GM18517 (cell line): ENCODE results near the gene ZNF611.
"Not testable (repeated sequence)": the region's sequence is repeated elsewhere in the genome, so short reads cannot be mapped to it uniquely, and the experiment has no call there.

Source experiments
- ATAC-seq: cut with Tn5 transposase; IDR thresholded peaks from one replicate; pipeline ENCODE4 v1.9.1; 2021; ENCODE audit warnings: mild to moderate bottlenecking, moderate library complexity; ENCODE audit not compliant: unreplicated experiment

Gene ZNF611

DNA sequence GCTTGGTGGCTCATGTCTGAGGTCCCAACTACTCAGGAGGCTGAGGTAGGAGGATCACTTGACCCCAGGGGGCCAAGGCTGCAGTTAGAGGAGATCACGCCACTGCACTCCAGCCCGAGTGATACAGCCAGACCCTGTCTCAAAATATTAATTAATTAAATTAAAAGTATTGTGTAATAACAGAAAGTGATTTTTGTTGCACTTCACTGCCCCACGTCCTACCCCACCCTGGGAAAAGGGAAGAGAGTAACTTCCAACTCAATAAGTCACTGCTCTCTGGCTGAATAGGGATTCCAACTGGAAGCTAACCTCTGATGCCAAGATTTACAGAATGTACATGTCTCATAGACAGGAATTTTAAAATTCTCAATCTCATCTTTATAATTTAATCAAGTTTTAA, 47.2 kb downstream of the ZNF611 start:
- no peak for ATAC-seq

DNA sequence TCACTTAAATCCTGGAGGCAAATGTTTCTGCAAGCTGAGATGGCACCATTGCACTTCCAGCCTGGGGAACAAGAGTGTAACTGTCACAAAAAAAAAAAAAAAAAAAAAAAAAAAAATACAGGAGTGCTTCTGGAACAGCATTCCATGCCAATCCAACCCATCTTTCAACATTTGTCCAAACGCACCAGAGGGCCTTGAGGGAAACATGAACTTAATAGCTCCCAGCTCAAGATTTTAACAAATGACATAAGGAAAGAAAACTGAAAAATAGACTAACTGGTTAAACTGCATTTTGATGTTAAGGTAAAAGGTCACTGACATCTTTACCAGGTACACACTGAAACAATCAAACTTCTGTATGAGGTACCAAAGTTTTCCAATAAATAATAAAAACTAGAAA, 49.0 kb downstream of the ZNF611 start:
- ATAC-seq = no peak

DNA sequence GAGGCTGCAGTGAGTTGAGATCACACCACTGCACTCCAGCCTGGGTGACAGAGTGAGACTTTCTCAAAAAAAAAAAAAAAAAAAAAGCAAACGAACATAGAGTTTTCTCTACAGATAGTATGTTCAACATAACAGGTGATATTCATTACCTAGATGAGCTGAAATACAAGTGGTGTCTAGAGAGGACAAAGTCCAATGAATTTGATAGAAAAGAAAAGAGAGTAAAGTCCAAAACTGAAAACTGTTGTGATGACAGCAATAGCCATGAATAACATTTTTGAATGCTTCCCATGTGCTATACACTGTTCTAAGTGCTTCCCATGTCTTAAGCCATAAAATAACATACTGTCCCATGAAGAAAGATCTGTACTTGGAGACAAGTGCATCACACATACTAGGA, 53.6 kb downstream of the ZNF611 start:
- ATAC-seq = not testable (repeated sequence)

DNA sequence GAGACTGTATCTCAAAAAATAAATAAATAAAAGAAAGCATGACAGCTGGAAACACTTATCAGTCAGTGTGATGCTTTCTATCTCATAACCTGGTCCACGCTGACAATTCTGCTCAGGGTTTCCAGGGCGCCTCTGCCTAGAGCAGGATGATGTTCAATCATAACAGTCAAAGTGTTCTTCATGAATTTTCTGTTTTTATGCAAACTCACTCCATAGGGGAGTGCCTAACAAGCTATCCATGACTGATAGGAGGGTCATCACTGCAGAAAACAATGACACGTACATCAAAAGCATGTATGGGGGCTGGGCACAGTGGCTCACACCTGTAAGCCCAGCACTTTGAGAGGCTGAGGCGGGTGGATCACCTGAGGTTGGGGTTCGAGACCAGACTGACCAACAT, 55.2 kb downstream of the ZNF611 start:
- ATAC-seq = no peak

DNA sequence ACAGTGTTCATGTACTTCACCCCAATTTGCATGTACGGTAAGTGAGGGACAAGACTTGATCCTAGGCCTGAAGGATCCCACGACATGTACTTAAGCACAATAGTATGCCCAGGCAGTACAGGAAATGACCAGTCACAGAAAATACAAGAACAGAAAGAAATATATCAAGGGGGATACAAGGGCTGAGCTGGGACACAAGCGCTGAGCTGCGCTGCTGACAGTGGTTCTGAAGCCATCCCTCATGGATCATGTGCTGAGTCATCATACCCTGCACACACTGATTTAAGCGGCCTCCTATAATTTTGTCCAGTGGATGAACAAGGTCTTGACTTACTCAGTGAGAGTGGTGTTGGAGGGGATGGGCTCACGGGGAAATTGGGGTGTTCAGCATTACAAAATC, 59.6 kb downstream of the ZNF611 start:
- not testable (repeated sequence) for ATAC-seq

DNA sequence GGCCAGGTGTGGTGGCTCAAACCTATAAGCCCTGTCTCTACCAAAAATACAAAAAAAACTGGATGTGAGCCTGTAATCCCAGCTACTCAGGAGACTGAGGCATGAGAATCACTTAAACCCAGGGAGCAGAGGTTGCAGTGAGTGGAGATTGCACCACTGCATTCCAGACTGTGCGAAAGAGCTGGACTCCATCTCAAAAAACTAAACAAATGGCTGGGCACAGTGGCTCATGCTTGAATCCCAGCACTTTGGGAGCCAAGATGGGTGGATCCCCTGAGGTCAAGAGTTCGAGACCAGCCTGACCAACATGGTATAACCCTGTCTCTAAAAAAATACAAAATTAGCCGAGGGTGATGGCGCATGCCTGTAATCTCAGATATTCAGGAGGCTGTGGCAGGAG, 61.8 kb downstream of the ZNF611 start:
- no peak for ATAC-seq

DNA sequence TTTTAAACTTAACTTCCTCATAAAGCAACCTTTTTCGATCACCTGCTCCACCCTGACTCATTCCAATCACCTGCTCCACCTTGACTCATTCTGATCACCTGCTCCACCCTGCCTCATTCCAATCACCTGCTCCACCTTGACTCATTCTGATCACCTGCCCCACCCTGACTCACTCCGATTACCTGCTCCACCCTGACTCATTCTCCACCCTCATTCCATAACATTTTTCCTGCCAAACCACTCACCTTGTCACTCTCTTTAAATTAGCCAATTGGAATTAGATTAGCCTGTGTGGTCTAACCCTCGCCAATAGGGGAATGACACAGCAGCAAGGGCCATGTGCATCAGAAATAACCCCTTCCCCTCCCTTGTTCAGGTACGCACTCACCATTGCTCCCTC, 64.8 kb downstream of the ZNF611 start:
- ATAC-seq = no peak

DNA sequence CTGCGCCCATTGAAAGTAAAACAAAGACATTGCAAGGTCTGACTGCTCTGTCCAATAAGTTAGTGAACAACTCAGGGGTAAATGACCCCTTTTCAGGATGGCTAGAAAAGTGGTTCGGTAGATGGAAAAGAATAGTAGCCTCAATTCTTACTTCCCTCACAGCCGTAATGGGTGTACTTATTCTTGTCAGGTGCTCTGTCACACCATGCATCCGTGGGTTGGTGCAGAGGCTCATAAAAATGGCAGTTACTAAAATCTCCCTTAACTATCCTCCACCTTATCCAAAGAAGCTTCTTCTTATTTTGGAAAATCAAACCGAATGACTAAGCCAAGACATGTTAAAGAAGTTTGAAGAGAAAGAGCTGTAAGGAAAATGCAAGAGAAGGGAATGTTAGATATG, 65.3 kb downstream of the ZNF611 start:
- ATAC-seq = no peak

DNA sequence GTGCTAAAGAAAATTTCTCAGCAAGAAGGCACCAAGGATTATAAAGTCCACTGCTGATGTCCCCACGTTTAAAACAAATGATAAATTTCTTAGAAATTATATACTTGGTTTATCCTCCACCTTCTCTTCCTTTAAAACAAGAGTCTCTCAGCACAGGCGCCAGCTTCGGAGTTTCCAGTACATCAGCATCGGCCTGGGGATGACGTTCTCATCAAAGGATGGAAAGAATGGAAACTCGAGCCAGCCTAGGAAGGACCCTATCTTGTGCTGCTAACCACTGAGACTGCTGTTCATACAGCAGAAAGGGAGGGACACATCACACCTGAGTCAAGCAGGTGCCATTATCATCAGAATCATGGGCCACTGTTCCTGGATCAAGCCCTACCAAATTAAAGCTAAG, 66.9 kb downstream of the ZNF611 start:
- no peak for ATAC-seq

DNA sequence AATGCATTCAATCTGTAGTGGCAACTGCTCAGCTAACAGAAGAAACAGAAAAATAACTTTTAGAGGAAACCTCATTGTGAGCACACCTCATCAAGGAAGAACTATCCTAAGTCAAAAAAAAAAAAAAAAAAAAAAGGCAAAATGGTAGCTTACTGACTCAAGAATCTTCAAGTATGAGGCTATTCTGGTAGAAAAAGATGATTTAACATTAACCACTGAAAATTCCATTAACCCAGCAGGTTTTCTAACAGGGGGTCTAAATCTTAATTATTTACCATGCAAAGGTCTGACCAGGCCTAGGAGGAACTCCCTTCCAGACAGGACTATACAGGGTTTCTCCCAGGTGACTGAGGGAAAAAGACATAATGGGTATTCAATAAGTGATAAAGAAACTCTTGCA, 68.3 kb downstream of the ZNF611 start:
- ATAC-seq = no peak

DNA sequence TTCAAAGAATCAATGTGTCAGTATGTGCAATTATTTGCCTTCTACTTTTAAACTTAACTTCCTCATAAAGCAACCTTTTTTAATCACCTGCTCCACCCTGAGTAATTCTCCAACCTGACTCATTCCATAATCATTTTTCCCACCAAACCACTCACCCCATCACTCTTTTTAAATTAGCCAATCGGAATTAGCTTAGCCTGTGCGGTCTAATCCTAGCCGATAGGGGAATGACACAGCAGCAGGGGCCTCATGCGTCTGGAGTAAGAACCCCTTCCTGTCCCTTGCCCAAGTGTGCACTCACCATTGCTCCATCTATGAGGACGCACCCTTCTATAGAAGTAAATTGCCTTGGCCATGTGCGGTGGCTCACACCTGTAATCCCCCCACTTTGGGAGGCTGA, 69.3 kb downstream of the ZNF611 start:
- ATAC-seq = no peak

DNA sequence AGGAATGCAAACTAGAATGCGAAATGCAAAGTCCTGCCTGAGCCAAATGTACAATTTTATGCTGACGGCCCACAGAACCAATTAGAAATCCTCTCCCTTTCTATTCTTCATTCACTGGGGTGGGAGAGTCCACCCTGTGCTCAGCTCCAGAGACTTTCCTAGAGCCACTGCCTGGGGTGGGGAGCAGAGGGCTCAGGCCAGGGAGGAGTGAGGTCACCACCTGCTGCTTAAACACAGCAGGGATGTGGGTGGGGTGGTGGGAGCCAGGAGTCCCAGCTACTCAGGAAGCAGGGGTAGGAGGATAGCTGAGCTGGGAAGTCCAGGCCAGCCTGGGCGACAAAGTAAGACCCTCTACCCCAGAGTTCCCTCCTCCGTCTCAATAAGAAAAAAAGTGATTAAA, 69.8 kb downstream of the ZNF611 start:
- no peak for ATAC-seq

DNA sequence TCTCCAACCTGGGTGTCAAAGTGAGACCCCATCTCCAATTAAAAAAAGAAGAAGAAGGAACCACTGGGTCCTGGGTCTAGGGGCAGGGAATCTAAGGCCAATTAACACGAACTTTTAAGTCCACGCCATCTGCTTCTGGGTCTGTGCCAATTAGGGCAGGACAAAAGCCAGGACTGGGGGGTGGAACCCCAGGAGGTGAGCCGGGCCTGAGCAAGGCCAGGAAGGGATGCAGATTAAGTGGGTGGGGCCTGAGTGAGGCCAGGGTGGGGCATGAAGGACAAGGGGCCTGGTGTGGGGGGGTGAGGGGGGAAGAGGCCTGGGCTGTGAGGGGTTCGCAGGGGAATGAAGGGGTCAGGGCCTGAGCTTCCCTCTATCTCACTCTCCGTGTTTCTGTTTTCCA, 70.4 kb downstream of the ZNF611 start:
- no peak for ATAC-seq

DNA sequence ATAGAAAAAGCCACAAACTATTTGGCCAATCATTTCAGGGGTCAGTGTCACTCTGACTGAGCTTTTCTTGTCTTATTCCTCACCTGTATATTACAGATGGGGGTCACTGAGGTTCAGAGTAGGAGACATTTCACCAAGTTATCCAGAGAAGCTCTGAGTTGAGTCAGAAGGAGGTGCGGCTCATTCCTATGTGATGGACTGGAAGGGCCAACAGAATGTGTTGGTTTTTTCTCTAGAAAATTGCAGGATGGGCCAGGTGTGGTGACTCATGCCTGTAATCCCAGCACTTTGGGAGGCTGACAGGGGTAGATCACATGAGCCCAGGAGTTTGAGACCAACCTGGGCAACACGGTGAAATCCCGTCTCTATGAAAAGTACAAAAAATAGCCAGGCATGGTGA, 72.2 kb downstream of the ZNF611 start:
- ATAC-seq = no peak

DNA sequence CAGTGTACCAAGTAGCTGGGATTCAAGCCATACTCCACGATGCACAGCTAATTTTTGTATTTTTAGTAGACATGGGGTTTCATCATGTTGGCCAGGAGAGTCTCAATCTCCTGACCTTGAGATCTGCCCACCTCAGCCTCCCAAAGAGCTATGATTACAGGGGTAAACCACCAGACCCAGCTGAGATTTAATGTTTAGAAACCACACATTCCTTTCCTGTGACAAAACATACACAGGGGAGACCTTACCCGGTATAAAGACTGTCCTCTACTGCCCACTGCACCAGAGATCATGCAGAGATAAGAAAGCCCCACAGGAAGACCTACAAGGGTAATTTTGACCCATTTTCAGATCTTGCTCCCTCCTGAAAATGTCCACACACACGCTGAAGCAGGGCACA, 73.9 kb downstream of the ZNF611 start:
- no peak for ATAC-seq

DNA sequence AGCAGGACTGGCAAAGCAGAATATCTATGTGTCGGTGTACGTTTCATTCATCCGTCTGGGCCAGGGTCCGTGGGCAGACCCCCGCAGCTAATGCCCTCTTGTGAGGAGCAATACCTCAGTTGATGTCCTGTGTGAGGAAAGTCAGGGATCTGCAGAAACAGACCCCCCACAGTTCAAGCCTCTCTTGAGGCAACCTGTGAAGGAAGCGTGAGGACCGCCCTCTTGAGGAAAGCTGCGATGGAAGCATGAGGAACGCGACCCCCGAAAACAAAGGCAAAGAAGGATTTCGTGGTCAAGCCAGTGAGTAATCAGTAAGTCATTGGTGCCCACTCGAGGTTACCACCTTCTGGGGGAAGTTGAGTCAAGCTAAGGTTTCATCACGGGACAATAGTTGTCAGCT, 75.8 kb downstream of the ZNF611 start:
- no peak for ATAC-seq

DNA sequence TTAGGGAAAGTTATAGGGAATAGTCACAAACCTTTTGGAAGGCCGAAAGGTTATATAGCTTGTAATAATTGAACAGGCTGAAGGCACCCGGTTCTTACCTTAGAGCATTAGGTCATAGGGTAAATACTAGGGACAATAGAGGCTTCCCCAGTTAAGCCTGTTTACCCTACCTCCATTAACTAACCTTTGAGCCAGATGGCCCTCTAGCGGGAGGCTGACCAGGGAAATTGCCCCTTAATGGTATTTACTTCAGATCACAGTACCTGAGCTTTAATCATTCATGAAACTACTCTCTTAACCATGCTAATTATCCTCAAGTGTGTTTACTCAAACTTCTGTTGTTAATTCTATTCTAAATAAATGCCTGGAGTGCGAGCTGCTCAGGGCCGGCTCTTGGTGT, 76.2 kb downstream of the ZNF611 start:
- ATAC-seq = no peak

DNA sequence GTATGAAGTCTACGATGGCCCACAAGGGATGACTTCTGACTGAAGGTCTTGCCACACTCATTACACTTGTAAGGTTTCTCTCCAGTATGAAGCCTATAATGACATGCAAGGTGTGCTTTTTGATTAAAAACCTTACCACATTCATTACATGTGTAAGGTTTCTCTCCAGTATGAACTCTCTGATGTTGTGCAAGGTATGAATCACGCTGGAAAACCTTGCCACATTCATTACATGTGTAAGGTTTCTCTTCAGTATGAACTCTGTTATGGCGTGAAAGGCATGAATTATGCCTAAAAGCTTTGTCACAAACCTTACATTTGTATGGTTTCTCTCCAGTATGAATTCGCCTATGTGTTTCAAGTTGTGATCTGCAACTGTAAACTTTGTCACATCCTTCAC, 81.7 kb downstream of the ZNF611 start:
- ATAC-seq = no peak
